Type B pancreatic cell (in vitro differentiated cells): ENCODE measurements around the gene DMPK. TPM values are rescaled to one million over a fixed set of nuclear protein-coding genes. Genes with fewer than 3 reads are reported as not detected.

ENCODE experiments used
- DNase-seq: peaks from one replicate; pipeline ENCODE4 v3.0.0; 2021; ENCODE audit warnings: mixed read lengths; ENCODE audit not compliant: unreplicated experiment; ENCODE audit errors: extremely low spot score
- H3K27ac Mint-ChIP-seq: 2 replicates; pipeline ENCODE4 v1.8.0; 2021; ENCODE audit warnings: mild to moderate bottlenecking, mixed read lengths
- H3K27me3 Mint-ChIP-seq: 2 replicates; pipeline ENCODE4 v1.8.0; 2021; ENCODE audit warnings: mixed read lengths
- H3K36me3 Mint-ChIP-seq: 2 replicates; pipeline ENCODE4 v1.8.0; 2021; ENCODE audit warnings: mixed read lengths
- H3K4me1 Mint-ChIP-seq: one replicate; pipeline ENCODE4 v1.8.0; 2021; ENCODE audit warnings: mixed read lengths; ENCODE audit not compliant: unreplicated experiment
- H3K4me3 Mint-ChIP-seq: 2 replicates; pipeline ENCODE4 v1.8.0; 2021; ENCODE audit warnings: mild to moderate bottlenecking, mixed read lengths
- H3K9me3 Mint-ChIP-seq: 2 replicates; pipeline ENCODE4 v1.8.0; 2021; ENCODE audit warnings: mixed read lengths
- total RNA-seq: library from RNA; stranded (reverse); gene quantifications from 2 replicates; pipeline ENCODE4 v1.2.1, GENCODE V29; 2021; ENCODE audit warnings: low replicate concordance
- TF ChIP-seq, protein P1 (sequence below): fragments of 200-600 bp; sonication (generic); conservative IDR thresholded peaks from 2 replicates; pipeline ENCODE4 v1.5.0; 2021; ENCODE audit warnings: antibody characterized with exemption, mild to moderate bottlenecking

The DMPK gene
- total RNA-seq, 1 donor from 2014 or later, result 97.7 TPM

DNA sequence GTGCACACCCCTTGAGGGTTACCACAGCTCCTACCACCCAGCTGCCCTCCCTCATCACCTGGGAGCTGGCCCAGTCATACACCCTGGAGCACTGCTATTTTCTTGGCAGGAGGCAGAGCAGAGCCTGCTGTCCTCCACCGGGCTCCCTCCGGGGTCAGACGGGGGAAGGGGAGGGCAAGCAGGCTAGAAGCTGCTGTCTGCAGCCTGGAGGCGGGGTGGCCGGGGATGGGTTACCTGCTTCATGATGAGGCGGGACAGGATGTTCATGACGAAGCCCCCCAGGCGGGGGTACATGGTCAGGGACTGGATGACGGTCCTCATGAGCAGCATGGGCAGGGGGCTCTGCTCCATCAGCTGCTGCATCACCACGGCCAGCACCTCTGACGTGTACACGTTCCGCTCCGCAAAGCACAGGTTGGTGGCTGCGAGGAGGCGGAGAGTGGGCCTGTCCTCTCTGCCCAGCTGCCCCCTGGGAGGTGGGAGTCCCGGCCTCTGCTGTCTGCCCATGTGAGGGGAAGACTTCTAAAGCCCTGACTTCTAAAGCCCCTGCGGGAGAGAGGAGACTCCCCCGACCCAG lies 35.5 kb upstream of the DMPK start:
- no peak overlapping the region for H3K4me3 Mint-ChIP-seq
- no peak overlapping the region for H3K27ac Mint-ChIP-seq
- TF ChIP-seq, protein P1, sequence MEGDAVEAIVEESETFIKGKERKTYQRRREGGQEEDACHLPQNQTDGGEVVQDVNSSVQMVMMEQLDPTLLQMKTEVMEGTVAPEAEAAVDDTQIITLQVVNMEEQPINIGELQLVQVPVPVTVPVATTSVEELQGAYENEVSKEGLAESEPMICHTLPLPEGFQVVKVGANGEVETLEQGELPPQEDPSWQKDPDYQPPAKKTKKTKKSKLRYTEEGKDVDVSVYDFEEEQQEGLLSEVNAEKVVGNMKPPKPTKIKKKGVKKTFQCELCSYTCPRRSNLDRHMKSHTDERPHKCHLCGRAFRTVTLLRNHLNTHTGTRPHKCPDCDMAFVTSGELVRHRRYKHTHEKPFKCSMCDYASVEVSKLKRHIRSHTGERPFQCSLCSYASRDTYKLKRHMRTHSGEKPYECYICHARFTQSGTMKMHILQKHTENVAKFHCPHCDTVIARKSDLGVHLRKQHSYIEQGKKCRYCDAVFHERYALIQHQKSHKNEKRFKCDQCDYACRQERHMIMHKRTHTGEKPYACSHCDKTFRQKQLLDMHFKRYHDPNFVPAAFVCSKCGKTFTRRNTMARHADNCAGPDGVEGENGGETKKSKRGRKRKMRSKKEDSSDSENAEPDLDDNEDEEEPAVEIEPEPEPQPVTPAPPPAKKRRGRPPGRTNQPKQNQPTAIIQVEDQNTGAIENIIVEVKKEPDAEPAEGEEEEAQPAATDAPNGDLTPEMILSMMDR, result no peak
- H3K9me3 Mint-ChIP-seq, result no peaks in the 10 kb centered on the region
- no peak for DNase-seq
- H3K27me3 Mint-ChIP-seq, result no peaks in the 10 kb centered on the region
- no peaks in the 10 kb centered on the region for H3K36me3 Mint-ChIP-seq
- no peaks in the 10 kb centered on the region for H3K4me1 Mint-ChIP-seq

DNA sequence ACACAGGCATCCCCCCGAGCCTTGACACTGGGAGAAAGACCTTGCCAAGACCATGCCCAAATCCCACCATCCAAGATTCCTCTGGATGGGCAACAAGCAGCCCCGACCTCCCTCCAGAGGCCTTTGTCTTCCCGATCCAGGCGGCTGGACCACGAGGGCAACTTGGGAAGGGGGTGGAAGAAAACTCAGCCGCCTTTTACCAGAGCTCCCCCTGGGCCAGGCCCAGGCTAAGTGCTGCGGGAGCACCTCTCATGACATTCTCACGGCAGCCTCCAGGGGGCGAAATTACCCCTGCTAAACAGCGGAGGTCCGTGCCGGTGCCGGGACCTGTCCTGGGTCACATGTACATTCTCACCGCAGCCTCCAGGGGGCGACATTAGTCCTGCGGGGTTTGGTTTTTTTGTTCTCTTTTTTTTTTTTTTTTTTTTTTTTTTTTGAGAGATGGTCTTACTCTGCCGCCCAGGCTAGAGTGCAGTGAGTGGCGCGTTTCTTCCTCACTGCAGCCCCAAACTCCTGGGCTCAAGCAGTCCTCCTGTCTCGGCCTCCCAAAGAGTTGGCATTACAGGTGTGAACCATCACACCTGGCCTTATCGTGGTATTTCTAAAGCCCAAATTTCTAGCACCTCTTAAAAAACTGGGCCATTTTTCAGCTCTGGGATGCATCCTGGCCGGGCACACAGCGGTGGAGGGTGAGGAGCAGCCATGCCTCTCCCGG lies 34.9 kb upstream of the DMPK start:
- H3K36me3 Mint-ChIP-seq, result no peaks in the 10 kb centered on the region

GRCh38 chr19:45816236-45817009 lies 34.1 kb upstream of the DMPK start:
- Mint-ChIP-seq H3K36me3 (no peaks in the 10 kb centered on the region), H3K27me3 (no peaks in the 10 kb centered on the region), H3K4me1 (no peaks in the 10 kb centered on the region), H3K4me3 (no peak overlapping the region), H3K27ac (peak overlapping the region; percentile 77), H3K9me3 (no peaks in the 10 kb centered on the region)
- TF ChIP-seq, protein P1, result no peak
- DNase-seq, result no peak

More for the DNA sequence above, 34.9 kb upstream of the DMPK start:
- Mint-ChIP-seq H3K27me3 (no peaks in the 10 kb centered on the region), H3K9me3 (no peaks in the 10 kb centered on the region), H3K4me1 (no peaks in the 10 kb centered on the region), H3K4me3 (peak overlapping the region; percentile 77), H3K27ac (peak overlapping the region; percentile 77)
- TF ChIP-seq, protein P1, result peak; percentile 97
- DNase-seq, result peak; percentile 97

DNA sequence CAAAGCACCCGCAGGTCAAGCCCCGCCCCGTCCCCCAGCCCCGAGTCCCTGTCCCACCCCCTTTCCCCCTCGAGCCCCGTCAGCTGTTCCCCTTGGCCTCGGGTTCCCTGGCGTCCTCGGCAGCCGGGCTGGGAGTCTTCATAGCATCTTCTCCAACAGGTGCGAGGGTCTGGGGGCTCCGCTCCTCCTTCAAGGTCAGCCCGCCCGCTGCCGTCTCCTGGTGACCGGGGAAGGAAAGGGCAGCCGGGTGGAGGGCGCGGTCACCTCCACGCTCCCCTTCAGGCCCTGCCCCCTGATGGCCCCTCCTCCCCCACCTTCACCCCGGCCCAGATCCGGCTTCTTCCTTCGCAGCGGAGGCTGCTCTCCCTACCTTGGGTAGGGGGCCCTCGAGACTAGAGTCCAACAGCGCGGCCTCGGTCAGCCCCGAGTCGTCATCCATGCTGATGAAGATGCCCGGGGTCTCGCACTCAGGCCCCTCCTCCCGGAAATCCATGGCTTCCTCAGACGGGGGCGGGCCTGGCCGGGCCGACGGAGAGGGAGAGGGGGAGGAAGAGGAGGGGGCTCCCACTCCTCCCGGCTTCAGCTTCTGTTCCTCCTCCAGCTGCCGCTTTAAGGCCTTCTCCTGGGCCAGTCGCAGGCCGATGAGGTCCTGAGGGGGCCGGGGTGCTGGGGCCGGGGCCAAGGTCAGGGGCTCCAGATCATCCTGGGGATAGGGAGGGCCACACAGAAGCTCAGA lies 33.4 kb upstream of the DMPK start:
- no peak for DNase-seq
- H3K36me3 Mint-ChIP-seq, result no peaks in the 10 kb centered on the region
- TF ChIP-seq, protein P1, result no peak
- H3K27me3 Mint-ChIP-seq, result no peaks in the 10 kb centered on the region
- peak overlapping the region; percentile 89 for H3K4me3 Mint-ChIP-seq
- no peaks in the 10 kb centered on the region for H3K4me1 Mint-ChIP-seq
- H3K27ac Mint-ChIP-seq, result no peak overlapping the region
- no peaks in the 10 kb centered on the region for H3K9me3 Mint-ChIP-seq

DNA sequence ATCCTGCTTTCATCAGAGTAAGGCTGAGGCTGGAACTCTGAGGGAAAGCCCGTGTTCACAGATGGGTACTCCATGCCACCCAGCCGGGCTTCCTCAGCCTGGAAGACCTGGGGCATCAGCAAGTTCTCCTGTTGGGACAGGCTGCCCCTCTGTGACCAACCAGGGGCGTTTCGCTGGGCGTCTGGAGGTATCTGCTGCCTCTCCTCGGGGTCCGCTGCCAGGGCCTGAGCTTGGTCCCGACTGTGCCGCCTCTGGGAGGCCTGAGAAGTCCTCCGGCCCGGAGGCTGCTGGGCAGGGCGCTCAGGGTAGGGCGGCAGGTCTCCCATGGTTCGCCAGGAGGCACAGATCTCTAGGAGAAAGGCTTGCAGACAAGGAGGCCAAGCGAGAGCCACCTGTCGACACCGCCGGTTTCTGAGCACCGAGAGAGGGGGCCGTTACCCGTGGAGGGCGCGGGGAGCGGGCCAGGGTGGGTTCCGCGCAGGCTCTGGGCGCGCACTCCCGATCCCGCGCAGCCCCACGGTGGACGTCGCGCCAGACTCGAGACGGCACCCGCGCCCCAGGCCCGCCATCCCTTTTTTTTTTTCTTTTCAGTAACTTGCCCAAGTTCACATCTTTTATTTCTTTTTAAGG lies 32.7 kb upstream of the DMPK start, which contains the start of gene RSPH6A:
Gene RSPH6A (minus strand): TSS at position 458 of the 630 bp plus-strand sequence. CDS start 132 bp downstream, at position 326.
- Mint-ChIP-seq H3K36me3 (no peaks in the 10 kb centered on the region), H3K4me3 (peak within 1 kb of the TSS; percentile 89), H3K4me1 (no peaks in the 10 kb centered on the region), H3K9me3 (no peaks in the 10 kb centered on the region), H3K27me3 (no peaks in the 10 kb centered on the region), H3K27ac (no peak within 1 kb of the TSS)
- TF ChIP-seq, protein P1, result no peak
- no peak for DNase-seq
